HG03571 (cell line): ENCODE results near the gene B3GAT3.
"Not testable (repeated sequence)": the region's sequence is repeated elsewhere in the genome, so short reads cannot be mapped to it uniquely, and the experiment has no call there.

ENCODE experiments used
- ATAC-seq: cut with Tn5 transposase; IDR thresholded peaks from one replicate; pipeline ENCODE4 v1.9.1; 2021; ENCODE audit not compliant: unreplicated experiment

The B3GAT3 gene

GRCh38 chr11:62645946-62646824 lies 24.4 kb upstream of the B3GAT3 start, which contains the start of gene GANAB:
Gene GANAB, minus strand, starts transcription at chr11:62646613. Its CDS starts 14 bp downstream, at chr11:62646599.
- peak; percentile 92 for ATAC-seq

DNA sequence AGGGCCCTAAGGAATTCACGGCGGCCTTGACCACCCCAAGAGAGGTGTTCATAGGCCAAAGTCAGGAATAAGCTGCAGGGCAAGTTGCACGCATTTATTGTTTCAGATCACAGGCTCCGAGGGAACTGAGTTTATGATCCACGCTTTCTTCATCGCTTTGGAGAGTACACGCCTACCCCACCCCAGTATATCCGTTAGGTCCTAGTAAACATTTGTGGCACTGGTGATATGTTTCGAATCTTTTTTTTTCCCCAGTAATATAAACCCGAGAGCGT lies 23.8 kb upstream of the B3GAT3 start:
- no peak for ATAC-seq

DNA sequence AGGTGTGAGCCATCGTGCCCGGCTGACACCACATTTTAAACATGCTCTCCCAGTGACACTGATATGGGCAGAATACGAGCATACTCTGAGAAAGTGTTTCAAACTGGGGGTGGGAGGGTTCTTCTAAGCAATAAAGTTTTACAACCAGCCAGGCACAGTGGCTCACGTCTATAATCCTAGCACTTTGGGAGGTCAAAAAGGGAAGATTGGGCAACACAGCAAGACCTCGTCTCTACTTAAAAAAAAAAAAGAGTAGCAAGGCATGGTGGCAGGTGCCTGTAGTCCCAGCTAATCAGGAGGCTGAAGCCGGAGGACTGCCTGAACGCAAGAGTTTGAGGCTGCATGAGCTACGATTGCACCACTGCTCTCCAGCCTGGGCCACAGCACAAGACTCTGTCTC lies 22.4 kb upstream of the B3GAT3 start:
- ATAC-seq: no peak

GRCh38 chr11:62632492-62632891 lies 10.7 kb upstream of the B3GAT3 start:
- no peak for ATAC-seq

- ATAC-seq: no peak
These were observed 5.9 kb upstream of the B3GAT3 start for GRCh38 chr11:62627713-62628112.

- ATAC-seq: no peak
These were observed 797 bp upstream of the B3GAT3 start for GRCh38 chr11:62622476-62623089.

GRCh38 chr11:62621027-62621566 lies 689 bp downstream of the B3GAT3 start:
- no peak for ATAC-seq

DNA sequence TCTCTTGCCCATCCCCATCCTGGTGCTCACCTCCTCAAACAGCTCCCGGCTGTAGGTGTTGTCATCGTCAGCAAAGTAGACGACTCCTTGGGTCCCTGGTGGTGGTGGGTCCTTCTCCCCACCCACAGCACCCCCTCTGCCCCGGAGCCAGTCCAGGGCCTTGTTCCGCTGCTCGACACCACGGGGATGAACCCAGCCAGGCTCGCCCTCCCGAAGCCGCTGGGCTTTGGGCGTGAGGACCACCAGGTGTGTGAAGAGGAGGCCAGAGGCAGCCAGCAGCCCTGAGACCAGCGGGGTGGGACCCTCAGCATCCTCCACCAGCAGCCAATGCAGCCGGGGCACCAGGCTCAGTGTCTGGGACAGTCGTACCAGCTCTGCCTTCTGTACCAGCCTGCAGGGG lies 4.8 kb downstream of the B3GAT3 start:
- ATAC-seq: not testable (repeated sequence)

- no peak for ATAC-seq
These were observed 6.3 kb downstream of the B3GAT3 start for GRCh38 chr11:62615521-62615920.

GRCh38 chr11:62614275-62614674 lies 7.5 kb downstream of the B3GAT3 start:
- ATAC-seq: no peak

DNA sequence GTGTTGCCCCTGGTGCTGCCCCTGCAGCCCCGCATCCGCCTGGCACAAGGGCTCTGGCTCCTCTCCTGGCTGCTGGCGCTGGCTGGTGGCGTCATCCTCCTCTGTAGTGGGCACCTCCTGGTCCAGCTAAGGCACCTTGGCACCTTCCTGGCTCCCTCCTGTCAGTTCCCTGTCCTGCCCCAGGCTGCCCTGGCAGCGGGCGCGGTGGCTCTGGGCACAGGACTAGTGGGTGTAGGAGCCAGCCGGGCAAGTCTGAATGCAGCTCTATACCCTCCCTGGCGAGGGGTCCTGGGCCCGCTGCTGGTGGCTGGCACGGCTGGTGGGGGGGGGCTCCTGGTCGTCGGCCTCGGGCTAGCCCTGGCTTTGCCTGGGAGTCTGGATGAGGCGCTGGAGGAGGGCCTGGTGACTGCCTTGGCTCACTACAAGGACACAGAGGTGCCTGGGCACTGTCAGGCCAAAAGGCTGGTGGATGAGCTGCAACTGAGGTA lies 8.5 kb downstream of the B3GAT3 start:
- ATAC-seq: no peak

DNA sequence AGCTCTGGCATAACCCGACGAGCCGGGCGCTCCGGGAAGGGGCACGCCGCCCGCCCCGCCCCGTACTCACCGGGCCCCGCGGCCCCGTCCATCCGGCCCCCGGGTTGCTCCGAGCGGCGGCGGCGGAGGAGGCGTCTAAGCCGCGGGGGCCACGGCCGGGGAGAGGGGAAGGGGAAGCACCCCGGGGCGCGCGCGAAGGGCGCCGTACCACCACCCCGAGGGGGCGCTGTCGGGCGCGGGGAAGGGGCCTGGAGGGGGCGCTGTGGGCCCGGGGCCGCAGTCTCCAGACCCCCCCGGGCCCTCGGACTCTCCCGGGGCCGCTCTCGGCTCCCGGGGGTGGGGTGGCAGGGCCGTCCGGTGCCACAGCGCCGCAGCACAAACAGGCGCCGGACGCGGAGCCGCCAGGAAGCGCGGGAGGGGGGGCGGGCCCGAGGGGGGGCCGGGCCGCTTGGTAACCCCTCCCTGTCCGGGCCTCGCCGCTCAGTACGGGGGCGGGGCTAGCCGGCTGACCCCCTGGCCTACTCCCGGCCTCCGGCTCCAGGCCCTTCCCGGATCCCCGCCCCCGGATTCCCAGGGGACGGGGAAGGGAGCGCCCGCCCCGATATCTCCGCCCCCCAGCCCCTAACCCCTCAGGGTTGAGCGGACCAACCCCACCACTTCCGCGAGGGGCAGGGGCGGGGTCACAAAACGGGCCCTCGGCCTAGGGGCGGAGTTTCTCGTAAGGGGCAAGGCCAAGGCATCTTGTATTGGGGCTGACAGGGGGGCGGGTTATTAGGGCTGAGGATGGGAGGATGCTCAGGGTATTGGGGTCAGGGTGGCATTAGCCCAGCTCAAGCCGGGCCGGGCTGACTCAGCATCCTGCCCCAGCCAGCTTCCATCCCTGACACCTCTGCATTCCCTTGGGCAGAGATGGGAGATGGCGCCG lies 9.2 kb downstream of the B3GAT3 start, which contains the start of the genes EML3 and ROM1:
Gene EML3 (minus strand): TSS at position 410 of the 925 bp plus-strand sequence. CDS start 318 bp downstream, at position 92.
Gene ROM1 (plus strand): TSS at position 892 of the 925 bp plus-strand sequence. CDS start 25 bp downstream, at position 917.
- peak; percentile 67 for ATAC-seq

GRCh38 chr11:62611705-62612365 lies 10.0 kb downstream of the B3GAT3 start:
- no peak for ATAC-seq

DNA sequence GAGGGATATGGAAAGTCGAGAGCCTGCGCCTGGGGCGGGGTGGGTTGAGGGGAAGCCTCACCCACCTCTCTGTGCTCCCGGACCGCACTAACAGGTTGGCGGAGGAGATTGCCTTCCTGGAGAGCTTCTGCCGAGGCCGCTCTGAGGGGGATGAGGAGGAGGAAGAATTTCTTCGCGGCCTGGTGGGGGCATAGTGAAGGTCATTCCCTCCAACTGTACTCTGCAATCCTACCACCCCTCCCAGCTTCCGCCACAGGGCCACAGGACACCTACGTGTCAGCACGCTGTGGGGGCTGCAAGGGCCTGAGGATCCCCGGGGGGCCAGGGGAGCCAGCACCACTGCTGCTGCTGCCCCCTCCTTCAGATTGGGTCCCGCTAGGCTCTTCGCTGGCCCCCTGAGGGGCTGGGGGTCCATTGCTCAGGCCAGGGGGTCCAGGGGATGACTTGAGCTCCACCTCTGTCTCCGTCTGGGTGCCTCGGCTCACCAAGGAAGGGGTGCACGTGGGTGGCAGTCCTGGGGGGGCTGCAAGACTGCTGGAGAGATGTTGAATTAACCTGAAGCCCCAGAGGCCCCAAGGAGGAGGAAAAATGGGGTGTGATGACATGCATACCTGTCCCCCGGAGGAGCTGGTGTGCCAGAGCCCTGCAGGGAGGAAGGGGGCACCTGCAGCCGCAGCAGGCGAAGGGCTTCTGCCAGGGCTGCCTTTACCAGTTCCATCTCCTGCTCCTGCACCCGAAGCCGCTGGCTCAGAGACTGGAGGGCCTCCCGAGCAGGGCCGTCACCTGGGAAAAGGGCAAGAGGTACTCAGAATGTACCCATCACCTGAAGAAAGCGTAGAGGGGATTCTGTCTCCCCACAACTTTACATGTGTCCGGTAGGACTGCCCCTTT lies 10.7 kb downstream of the B3GAT3 start:
- no peak for ATAC-seq

GRCh38 chr11:62610403-62610802 lies 11.4 kb downstream of the B3GAT3 start:
- ATAC-seq: no peak

GRCh38 chr11:62608776-62609175 lies 13.0 kb downstream of the B3GAT3 start:
- no peak for ATAC-seq

DNA sequence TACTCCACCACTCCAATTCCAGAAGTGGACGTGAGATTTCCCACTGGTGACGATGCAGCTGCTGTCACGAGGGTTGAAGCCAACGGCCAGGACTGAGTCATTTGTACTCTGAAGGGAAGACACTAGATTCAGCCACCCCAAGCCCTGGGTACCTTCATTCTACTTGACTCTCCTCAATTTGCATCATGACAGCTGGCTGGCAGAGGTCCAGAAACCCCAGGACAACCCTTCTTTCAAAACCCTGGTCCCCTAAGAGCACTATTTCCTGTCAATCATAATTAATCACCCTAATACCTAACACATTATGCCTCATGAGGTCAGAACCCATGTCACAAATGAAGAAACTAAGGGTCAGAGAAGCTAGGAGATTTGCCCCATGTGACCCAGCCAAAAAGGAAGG lies 14.1 kb downstream of the B3GAT3 start:
- no peak for ATAC-seq

DNA sequence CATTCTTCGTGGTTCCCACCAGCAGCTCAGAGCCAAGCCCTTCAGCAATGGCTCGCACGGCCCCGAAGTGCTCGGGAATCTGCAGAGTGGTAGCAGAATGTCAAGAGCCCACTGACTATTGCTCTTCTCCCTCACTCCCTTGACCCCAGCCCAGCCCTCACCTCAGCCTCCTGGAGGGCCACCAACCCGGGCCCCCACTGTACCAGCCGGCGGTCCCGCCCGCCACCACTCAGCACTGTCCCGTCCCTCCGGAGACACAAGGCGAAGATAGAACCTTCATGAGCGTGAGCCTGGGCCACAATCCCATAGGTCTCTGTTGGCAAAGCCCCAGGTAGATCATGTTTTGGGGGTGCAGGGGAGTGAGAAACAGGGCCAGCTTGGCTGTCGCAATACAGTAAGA lies 15.9 kb downstream of the B3GAT3 start:
- no peak for ATAC-seq

GRCh38 chr11:62605467-62605866 lies 16.3 kb downstream of the B3GAT3 start:
- ATAC-seq: no peak
